Tibial nerve (tissue), 3 donors: ENCODE measurements around the gene CCDC85C.

ENCODE experiments used
- CTCF ChIP-seq, 5 experiments: fragments of 200-600 bp in 3 of 5; fragments of 450-650 bp in 2 of 5; sonication (generic) in 3 of 5; IDR thresholded peaks; one replicate each; pipeline ENCODE4 v1.5.1; 2016 to 2019; ENCODE audit warnings: antibody characterized with exemption in 5 of 5, mild to moderate bottlenecking in 3 of 5, moderate library complexity in 2 of 5
- POLR2A ChIP-seq, 2 donors: fragments of 450-650 bp; IDR thresholded peaks; one replicate each; pipeline ENCODE4 v1.6.1; 2017; ENCODE audit warnings: antibody characterized with exemption in 2 of 2, mild to moderate bottlenecking in 2 of 2, moderate library complexity in 2 of 2

- TF ChIP-seq POLR2A (IDR thresholded peaks at IDR 0.05) (no peak), CTCF (IDR thresholded peaks at IDR 0.05) (no peak)
Observed at GRCh38 chr14:99534333-99534732, 69.7 kb downstream of the CCDC85C start.
